Measurements from ENCODE around the gene STT3B. TPM values are rescaled to one million over a fixed set of nuclear protein-coding genes. Genes with fewer than 3 reads are reported as not detected.

Gene STT3B
- total RNA-seq, 1 experiment from 2014 or later = 149 TPM

GRCh38 chr3:31541089-31541488 is 8.4 kb downstream of the STT3B start:
- BruUV-seq (replicated peaks) = no TSS peak
- Histone ChIP-seq H3K36me3 (ENCODE audit: low read depth, low read length) (0 out of 2 replicates have a peak, but pooled peaks cover 5% of the 10 kb centered on the region), H4K20me1 (ENCODE audit: low read length) (peaks cover 68% of the 10 kb centered on the region), H3F3A (ENCODE audit: low read length, unreplicated experiment) (no peaks in the 10 kb centered on the region), H3K9me2 (replicated peaks; ENCODE audit: low read length) (no peaks in the 10 kb centered on the region), H3K4me1 (ENCODE audit: insufficient read depth, low read length) (peaks cover 36% of the 10 kb centered on the region), H3K79me2 (ENCODE audit: low read length) (peaks cover 100% of the 10 kb centered on the region), H3K27ac (ENCODE audit: low read length) (peak overlapping the region; percentile 4; the same call in 1 of the 2 replicates), H3K4me2 (ENCODE audit: low read length) (peak overlapping the region; percentile 8), H3K9ac (ENCODE audit: low read length) (no peak overlapping the region), H3K27me3 (ENCODE audit: low read length) (no peaks in the 10 kb centered on the region), H3K4me3 (ENCODE audit: low read length) (no peak overlapping the region), H2AFZ (ENCODE audit: low read length) (no peak overlapping the region), H3K9me3 (ENCODE audit: low read length) (no peaks in the 10 kb centered on the region)
- ChIA-PET CTCF (no interaction called here), POLR2A (ENCODE audit: unreplicated experiment) (interaction anchor here (1.1 kb wide), 1 partner anchor 9 kb away, joined by 3 read pairs; no protein-coding TSS in a partner anchor)
- DNase-seq (peak; percentile 41), ATAC-seq (peak; percentile 57)
- intact Hi-C loops (cut with micrococcal nuclease) = no loop called here
- TF ChIP-seq EZH2phosphoT487 (IDR thresholded peaks at IDR 0.05; ENCODE audit: borderline replicate concordance, low read length) (no peak), EZH2 (IDR thresholded peaks at IDR 0.05; ENCODE audit: low read length, unreplicated experiment) (no peak)
- TF ChIP-seq, protein P1, sequence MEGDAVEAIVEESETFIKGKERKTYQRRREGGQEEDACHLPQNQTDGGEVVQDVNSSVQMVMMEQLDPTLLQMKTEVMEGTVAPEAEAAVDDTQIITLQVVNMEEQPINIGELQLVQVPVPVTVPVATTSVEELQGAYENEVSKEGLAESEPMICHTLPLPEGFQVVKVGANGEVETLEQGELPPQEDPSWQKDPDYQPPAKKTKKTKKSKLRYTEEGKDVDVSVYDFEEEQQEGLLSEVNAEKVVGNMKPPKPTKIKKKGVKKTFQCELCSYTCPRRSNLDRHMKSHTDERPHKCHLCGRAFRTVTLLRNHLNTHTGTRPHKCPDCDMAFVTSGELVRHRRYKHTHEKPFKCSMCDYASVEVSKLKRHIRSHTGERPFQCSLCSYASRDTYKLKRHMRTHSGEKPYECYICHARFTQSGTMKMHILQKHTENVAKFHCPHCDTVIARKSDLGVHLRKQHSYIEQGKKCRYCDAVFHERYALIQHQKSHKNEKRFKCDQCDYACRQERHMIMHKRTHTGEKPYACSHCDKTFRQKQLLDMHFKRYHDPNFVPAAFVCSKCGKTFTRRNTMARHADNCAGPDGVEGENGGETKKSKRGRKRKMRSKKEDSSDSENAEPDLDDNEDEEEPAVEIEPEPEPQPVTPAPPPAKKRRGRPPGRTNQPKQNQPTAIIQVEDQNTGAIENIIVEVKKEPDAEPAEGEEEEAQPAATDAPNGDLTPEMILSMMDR (conservative IDR thresholded peaks at IDR 0.05; ENCODE audit: low read depth, low read length) = no peak

DNA sequence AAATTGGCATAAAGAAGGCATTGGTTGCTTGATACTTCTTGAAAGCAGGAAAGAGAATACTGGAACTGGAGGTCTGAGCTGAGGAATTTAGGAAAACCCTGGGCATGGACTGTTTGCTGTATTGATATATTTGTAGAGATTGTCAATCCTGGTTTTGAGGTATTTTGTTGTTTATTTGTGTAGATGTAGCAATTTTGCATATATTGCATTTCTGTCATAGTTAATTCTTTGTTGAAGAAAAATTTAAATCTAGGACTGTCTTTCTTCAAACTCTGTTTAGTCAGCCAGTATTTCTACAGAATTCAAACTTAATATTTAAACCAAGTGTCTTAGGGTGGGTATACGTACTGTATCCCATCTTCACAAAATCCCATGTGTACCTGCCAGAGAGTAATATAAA is 9.5 kb downstream of the STT3B start:
- Histone ChIP-seq H2AFZ (ENCODE audit: low read length) (no peak overlapping the region), H3K4me2 (ENCODE audit: low read length) (no peak overlapping the region), H3K27me3 (ENCODE audit: low read length) (no peaks in the 10 kb centered on the region), H3K4me1 (ENCODE audit: insufficient read depth, low read length) (peaks cover 30% of the 10 kb centered on the region), H3K9me3 (ENCODE audit: low read length) (no peaks in the 10 kb centered on the region), H3K9ac (ENCODE audit: low read length) (no peak overlapping the region), H3K9me2 (replicated peaks; ENCODE audit: low read length) (no peaks in the 10 kb centered on the region), H3K36me3 (ENCODE audit: low read depth, low read length) (0 out of 2 replicates have a peak, but pooled peaks cover 5% of the 10 kb centered on the region), H4K20me1 (ENCODE audit: low read length) (peaks cover 65% of the 10 kb centered on the region), H3K27ac (ENCODE audit: low read length) (no peak overlapping the region), H3F3A (ENCODE audit: low read length, unreplicated experiment) (no peaks in the 10 kb centered on the region), H3K4me3 (ENCODE audit: low read length) (no peak overlapping the region), H3K79me2 (ENCODE audit: low read length) (peaks cover 100% of the 10 kb centered on the region)
- ChIA-PET POLR2A (ENCODE audit: unreplicated experiment) (interaction anchor here (0.6 kb wide), 1 partner anchor 63 kb away, joined by 3 read pairs; no protein-coding TSS in a partner anchor), CTCF (no interaction called here)
- intact Hi-C loops (cut with micrococcal nuclease) = no loop called here
- BruUV-seq (replicated peaks) = no TSS peak
- DNase-seq = no peak
- TF ChIP-seq, protein P1 (conservative IDR thresholded peaks at IDR 0.05; ENCODE audit: low read depth, low read length) = no peak
- TF ChIP-seq EZH2 (IDR thresholded peaks at IDR 0.05; ENCODE audit: low read length, unreplicated experiment) (no peak), EZH2phosphoT487 (IDR thresholded peaks at IDR 0.05; ENCODE audit: borderline replicate concordance, low read length) (no peak)
- ATAC-seq = no peak

DNA sequence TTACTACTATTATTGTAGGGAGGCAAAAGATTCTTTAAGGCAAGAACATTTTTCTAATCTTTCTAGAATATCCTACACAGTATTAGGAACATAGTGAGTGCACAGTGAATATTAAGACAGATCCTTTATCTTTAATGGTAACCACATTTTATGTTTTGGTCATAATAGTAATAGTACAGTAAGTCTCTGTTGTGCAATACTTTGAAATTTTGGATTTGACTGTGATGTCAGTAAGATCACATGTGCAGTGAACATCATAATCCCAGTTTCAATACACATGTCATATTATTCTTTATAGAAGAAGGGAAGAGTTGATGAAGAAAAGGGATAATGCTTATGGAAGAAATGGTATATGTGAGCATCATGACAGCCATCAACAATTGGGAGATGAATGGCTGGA is 10.7 kb downstream of the STT3B start:
- intact Hi-C loops (cut with micrococcal nuclease) = no loop called here
- no TSS peak for BruUV-seq (replicated peaks)
- 0 out of 2 replicates have a peak, but pooled peaks cover 5% of the 10 kb centered on the region for H3K36me3 ChIP-seq (ENCODE audit: low read depth, low read length)
- no peak for DNase-seq
- H2AFZ ChIP-seq (ENCODE audit: low read length) = no peak overlapping the region
- H3K27ac ChIP-seq (ENCODE audit: low read length) = no peak overlapping the region
- POLR2A ChIA-PET (ENCODE audit: unreplicated experiment) = no interaction called here
- H3F3A ChIP-seq (ENCODE audit: low read length, unreplicated experiment) = no peaks in the 10 kb centered on the region
- H3K9me3 ChIP-seq (ENCODE audit: low read length) = no peaks in the 10 kb centered on the region
- peaks cover 59% of the 10 kb centered on the region for H4K20me1 ChIP-seq (ENCODE audit: low read length)
- H3K4me1 ChIP-seq (ENCODE audit: insufficient read depth, low read length) = peaks cover 30% of the 10 kb centered on the region
- no peak overlapping the region for H3K4me2 ChIP-seq (ENCODE audit: low read length)
- peaks cover 100% of the 10 kb centered on the region for H3K79me2 ChIP-seq (ENCODE audit: low read length)
- no peak overlapping the region for H3K9ac ChIP-seq (ENCODE audit: low read length)
- CTCF ChIA-PET = no interaction called here
- no peak overlapping the region for H3K4me3 ChIP-seq (ENCODE audit: low read length)
- no peak for ATAC-seq
- H3K27me3 ChIP-seq (ENCODE audit: low read length) = no peaks in the 10 kb centered on the region
- TF ChIP-seq, protein P1 (conservative IDR thresholded peaks at IDR 0.05; ENCODE audit: low read depth, low read length) = no peak
- TF ChIP-seq EZH2phosphoT487 (IDR thresholded peaks at IDR 0.05; ENCODE audit: borderline replicate concordance, low read length) = no peak
- TF ChIP-seq EZH2 (IDR thresholded peaks at IDR 0.05; ENCODE audit: low read length, unreplicated experiment) = no peak
- H3K9me2 ChIP-seq (replicated peaks; ENCODE audit: low read length) = no peaks in the 10 kb centered on the region
